Endothelial cell (in vitro differentiated cells): Measurements from ENCODE around the gene CADM1. TPM values are rescaled to one million over a fixed set of nuclear protein-coding genes. Genes with fewer than 3 reads are reported as not detected.

Experiments
- DNase-seq: peaks from one replicate; pipeline ENCODE4 v3.0.0; 2021; ENCODE audit warnings: low spot score
- H3K27ac Mint-ChIP-seq: one replicate; pipeline ENCODE4 v1.8.0; 2021; ENCODE audit warnings: mixed read lengths, inconsistent platforms; ENCODE audit not compliant: unreplicated experiment
- H3K27me3 Mint-ChIP-seq: one replicate; pipeline ENCODE4 v1.8.0; 2021; ENCODE audit warnings: mild to moderate bottlenecking, moderate library complexity, mixed read lengths, inconsistent platforms; ENCODE audit not compliant: unreplicated experiment
- H3K36me3 Mint-ChIP-seq: one replicate; pipeline ENCODE4 v1.8.0; 2021; ENCODE audit warnings: mild to moderate bottlenecking, low read depth, mixed read lengths, inconsistent platforms; ENCODE audit not compliant: unreplicated experiment
- H3K4me1 Mint-ChIP-seq: one replicate; pipeline ENCODE4 v1.8.0; 2021; ENCODE audit warnings: mild to moderate bottlenecking, mixed read lengths, inconsistent platforms; ENCODE audit not compliant: unreplicated experiment
- H3K4me3 Mint-ChIP-seq: one replicate; pipeline ENCODE4 v1.8.0; 2021; ENCODE audit warnings: mild to moderate bottlenecking, mixed read lengths, inconsistent platforms; ENCODE audit not compliant: unreplicated experiment
- H3K9me3 Mint-ChIP-seq: one replicate; pipeline ENCODE4 v1.8.0; 2021; ENCODE audit warnings: mixed read lengths, inconsistent platforms; ENCODE audit not compliant: unreplicated experiment
- total RNA-seq: library from RNA; stranded (reverse); fragmentation: NEBNext Ultra II Directional; extraction: Animal tissue kit (Norgen Biotek cat#: 25700); gene quantifications from one replicate; pipeline ENCODE4 v1.2.1, GENCODE V29; 2021; ENCODE audit not compliant: unreplicated experiment
- TF ChIP-seq, protein P1 (sequence below): fragments of 200-600 bp; sonication (generic); IDR thresholded peaks from one replicate; pipeline ENCODE4 v1.5.0; 2021; ENCODE audit warnings: antibody characterized with exemption; ENCODE audit not compliant: unreplicated experiment

Gene CADM1
- total RNA-seq, 1 donor from 2014 or later: 65.5 TPM

DNA sequence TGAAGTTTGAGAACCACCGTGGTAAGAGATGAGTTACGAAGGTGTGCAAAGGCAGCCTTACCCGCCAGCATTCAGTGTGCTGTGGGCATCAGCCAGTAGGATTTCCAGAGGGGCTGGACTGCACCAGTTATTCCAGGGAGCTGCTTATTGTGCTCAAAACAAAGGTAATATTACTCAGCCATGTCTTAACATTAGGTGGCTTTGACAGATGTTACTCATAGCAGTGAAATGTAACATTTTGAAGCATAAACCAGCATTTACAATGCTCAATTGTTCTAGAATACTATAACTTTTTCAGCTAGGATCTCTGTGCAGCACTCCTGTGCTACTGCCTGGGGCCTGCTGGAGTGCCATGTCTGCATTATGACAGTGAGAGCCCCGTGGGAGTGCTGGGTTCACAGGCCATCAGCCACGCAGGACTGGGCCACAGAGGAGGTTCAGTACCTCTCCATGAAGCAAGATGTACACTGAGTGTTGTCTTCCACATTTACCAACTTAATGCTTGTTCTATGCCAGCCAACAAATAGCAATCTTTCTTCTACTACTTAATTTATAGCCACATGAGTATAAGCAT, 238.1 kb downstream of the CADM1 start:
- no peak overlapping the region for H3K27ac Mint-ChIP-seq
- H3K4me3 Mint-ChIP-seq: no peak overlapping the region
- no peaks in the 10 kb centered on the region for H3K9me3 Mint-ChIP-seq
- DNase-seq: no peak
- no peaks in the 10 kb centered on the region for H3K4me1 Mint-ChIP-seq
- no peaks in the 10 kb centered on the region for H3K36me3 Mint-ChIP-seq
- TF ChIP-seq, protein P1, sequence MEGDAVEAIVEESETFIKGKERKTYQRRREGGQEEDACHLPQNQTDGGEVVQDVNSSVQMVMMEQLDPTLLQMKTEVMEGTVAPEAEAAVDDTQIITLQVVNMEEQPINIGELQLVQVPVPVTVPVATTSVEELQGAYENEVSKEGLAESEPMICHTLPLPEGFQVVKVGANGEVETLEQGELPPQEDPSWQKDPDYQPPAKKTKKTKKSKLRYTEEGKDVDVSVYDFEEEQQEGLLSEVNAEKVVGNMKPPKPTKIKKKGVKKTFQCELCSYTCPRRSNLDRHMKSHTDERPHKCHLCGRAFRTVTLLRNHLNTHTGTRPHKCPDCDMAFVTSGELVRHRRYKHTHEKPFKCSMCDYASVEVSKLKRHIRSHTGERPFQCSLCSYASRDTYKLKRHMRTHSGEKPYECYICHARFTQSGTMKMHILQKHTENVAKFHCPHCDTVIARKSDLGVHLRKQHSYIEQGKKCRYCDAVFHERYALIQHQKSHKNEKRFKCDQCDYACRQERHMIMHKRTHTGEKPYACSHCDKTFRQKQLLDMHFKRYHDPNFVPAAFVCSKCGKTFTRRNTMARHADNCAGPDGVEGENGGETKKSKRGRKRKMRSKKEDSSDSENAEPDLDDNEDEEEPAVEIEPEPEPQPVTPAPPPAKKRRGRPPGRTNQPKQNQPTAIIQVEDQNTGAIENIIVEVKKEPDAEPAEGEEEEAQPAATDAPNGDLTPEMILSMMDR: no peak
- H3K27me3 Mint-ChIP-seq: no peaks in the 10 kb centered on the region

DNA sequence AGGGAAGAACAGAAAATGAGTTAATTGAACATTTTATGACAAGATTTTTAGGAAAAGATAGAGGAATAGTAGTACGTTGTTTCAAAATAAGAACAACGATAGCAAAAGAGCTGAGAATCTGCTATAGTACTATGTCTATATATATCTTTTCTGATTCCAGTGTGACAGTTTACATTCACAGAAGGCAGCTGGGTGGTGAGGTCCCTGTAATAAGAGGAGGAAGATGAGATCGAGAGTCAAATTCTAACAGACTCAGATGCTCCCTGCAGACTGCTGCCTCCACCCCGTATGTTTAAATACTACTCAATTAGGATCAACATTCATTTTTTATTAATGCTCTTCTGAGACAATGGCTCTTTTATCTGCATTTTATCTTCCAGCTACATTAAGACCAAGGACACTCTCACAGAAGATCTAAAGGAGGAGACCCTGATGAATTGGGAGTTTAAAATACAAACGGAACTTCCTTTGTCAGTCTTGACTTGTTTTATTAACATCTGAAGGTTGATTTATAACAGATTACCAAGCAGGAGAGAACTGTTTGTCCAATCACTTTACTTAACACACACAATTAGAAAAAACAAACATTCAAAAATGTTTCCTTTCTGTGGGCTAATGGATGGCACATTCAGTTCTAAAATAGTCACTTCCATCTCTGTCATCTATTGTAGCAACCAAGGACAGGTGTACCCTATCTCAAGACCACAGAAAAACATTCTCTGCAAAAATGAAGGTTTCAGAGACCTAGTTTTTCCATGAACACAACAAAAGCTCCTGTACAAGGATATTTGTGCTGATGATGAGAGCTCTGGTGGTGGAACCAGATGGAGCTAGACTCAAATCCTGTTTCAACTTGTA, 240.2 kb downstream of the CADM1 start:
- no peak overlapping the region for H3K27ac Mint-ChIP-seq
- no peaks in the 10 kb centered on the region for H3K36me3 Mint-ChIP-seq
- TF ChIP-seq, protein P1: no peak
- H3K4me1 Mint-ChIP-seq: no peaks in the 10 kb centered on the region
- H3K27me3 Mint-ChIP-seq: no peaks in the 10 kb centered on the region
- no peak overlapping the region for H3K4me3 Mint-ChIP-seq
- H3K9me3 Mint-ChIP-seq: no peaks in the 10 kb centered on the region
- DNase-seq: no peak

DNA sequence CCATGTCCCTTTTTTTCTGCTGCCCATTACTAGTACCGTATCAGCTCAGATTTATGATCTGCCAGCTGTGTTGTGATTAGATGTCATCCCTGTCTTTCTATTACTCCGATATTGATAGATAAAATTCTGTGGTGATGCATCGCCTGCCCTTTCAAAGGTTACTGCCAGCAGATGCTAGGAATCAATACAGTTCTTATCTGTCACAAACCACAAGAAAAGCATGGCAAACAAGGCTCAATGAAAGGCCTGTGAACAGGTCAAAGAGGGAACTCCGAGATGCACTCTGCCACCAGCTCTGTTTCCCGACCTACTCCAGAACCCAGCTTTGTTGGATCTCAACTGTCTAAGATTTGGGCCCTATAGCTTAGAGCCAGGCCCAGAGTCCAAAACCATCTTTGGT, 246.0 kb downstream of the CADM1 start:
- Mint-ChIP-seq H3K9me3 (no peaks in the 10 kb centered on the region), H3K4me1 (peaks cover 21% of the 10 kb centered on the region), H3K36me3 (no peaks in the 10 kb centered on the region), H3K27ac (no peak overlapping the region), H3K4me3 (no peak overlapping the region), H3K27me3 (peaks cover 2% of the 10 kb centered on the region)
- TF ChIP-seq, protein P1: no peak
- DNase-seq: no peak

DNA sequence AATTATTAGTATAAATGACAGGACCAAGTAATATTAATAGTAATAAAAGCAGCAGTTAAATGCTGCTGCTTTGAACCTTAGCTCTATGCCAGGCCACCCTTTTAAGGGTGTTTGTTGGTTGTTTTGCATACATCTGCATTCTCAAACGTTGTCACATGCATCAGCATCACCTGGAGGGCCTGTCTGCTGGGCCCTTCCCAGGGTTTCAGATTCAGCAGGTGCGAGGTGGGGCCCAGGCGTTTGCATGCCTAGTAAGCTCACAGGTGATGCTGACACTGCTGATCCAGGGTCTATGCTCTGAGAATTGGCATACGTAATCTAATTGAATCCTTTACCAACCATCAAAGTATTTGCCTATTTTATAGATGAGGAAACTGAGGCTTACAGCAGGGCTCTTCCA, 246.5 kb downstream of the CADM1 start:
- DNase-seq: no peak
- Mint-ChIP-seq H3K27me3 (peaks cover 2% of the 10 kb centered on the region), H3K4me1 (peaks cover 21% of the 10 kb centered on the region), H3K27ac (no peak overlapping the region), H3K36me3 (no peaks in the 10 kb centered on the region), H3K9me3 (no peaks in the 10 kb centered on the region), H3K4me3 (no peak overlapping the region)
- TF ChIP-seq, protein P1: no peak

DNA sequence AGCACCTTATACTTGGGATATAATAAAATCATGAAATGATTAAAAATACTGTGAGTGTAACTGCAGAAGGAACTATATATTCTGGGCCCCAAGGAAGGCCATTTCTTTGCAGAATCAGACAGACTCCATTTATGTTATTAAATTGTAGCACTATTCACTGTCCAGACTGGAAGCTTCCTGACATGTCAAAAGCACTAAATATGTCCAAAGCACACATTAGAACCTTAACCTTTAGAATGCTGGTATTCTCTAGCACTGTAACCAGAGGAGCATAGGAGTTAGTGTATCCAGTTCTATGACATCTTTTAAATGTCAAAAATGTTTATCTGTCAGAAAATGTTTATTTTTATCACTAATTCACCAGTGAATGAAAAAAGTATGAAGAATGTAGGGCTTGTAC, 246.9 kb downstream of the CADM1 start:
- peaks cover 2% of the 10 kb centered on the region for H3K27me3 Mint-ChIP-seq
- no peaks in the 10 kb centered on the region for H3K36me3 Mint-ChIP-seq
- TF ChIP-seq, protein P1: no peak
- no peak overlapping the region for H3K27ac Mint-ChIP-seq
- no peaks in the 10 kb centered on the region for H3K9me3 Mint-ChIP-seq
- H3K4me3 Mint-ChIP-seq: no peak overlapping the region
- H3K4me1 Mint-ChIP-seq: peaks cover 21% of the 10 kb centered on the region
- no peak for DNase-seq
